ENCODE data around the gene B4GALT1.

The B4GALT1 gene

DNA sequence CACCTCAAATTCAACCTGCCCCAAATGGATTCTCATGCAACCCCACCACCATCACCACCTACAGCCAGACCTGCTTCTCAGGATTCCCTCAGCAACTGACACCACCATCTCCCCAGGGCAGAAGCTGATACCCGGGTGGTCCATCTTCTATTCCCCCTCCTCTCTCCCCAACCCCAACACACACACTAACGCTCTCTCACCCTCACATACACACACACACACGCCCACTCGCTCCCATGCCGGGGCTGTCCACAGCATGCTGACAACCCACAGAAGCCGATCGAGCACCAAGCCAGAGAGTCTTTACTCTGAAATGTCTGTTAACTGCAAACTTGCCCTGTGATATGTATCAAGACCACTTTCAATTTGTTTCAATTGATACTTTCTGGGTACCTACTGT, 28.4 kb downstream of the B4GALT1 start:
- DNase-seq, result no peak

DNA sequence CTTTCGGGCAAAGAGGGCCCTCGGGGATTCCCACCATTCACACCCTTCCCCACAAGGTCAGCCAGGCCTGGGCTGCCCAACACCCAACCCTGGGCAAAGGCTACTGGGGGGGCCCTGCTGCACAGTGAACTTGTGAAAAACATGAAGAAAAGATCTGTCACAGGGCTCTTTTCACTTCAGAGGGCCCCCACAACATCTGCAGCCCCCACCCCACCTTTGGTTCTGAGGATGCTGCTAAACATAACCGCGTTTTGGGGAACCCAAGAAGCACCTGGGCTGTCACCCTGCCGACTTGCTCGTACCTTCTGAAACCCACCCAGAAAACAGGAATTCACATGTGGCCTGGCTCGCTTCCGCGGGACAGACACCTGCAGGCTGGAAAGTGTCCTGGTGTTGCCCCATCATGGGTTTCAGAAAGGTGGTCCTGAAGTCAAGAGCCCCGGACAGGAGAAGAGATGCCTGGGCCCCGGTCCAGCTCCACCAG, 29.3 kb downstream of the B4GALT1 start:
- no peak for DNase-seq

DNA sequence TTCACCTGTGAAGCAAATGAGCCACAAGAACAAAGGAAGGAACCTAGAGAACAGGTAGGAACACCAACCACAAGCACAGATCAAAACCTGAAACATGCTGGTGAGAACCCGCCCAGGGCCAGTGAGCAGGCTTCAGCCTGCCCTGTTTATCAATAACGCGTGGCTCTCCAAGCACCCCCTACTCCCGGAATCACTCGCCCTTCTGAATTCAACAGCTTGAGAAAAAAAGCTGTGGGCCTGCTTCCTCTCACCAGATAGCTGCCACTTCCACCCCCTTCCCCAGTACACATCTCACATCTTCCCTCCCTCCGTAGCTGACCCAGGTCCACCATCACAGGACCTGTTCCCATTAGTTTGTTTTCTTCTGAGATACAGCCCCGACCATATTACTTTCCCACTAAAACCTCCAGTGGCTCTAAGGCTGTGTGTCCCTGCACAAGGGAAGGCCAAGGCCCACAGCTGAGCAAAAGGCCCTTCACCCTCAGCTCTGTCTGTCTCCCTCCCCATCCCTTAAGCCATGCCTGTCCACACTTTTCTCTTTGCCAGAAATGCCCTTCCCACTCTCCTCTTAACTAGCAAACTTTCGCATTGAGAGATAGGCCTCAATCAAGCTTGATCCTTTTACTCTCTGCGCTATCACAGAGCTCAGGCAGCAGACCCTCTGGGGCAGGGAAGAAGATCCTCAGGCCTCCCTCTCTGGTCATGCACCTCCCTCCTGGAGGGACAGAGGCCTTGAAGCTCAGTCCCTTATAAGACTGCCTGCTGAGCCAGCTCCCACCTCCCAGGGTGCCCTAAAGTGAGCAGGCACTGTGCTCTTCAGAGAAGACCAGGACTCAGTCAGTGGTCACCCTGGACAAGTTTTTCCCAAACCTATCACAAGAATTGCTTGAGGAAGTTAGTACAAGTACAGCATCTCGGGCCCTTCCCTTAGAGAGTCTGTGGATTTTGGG, 30.1 kb downstream of the B4GALT1 start:
- DNase-seq, result no peak

DNA sequence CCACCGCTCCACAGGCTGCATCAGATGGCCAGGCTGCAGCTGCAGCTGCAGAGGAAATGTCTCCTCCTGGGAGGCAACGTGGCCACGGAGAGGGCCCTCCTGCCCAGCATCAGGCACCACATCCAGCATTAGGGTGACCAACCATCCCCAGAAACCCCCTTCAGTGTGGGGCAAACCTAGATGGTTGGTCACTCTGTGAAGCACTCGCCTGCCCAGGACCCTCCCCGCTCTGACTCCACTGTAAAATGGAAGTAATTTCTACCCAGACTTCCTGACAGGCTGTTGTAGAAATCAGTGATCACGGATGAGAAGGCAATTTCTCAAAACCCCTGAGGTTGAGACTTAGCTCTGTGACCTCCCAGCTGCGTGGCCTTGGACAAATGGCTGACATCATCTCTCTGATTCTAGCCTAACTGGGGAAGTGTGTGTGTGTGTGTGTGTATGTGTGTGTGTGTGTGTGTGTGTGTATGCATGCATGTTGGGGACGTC, 31.6 kb downstream of the B4GALT1 start:
- DNase-seq, result no peak

DNA sequence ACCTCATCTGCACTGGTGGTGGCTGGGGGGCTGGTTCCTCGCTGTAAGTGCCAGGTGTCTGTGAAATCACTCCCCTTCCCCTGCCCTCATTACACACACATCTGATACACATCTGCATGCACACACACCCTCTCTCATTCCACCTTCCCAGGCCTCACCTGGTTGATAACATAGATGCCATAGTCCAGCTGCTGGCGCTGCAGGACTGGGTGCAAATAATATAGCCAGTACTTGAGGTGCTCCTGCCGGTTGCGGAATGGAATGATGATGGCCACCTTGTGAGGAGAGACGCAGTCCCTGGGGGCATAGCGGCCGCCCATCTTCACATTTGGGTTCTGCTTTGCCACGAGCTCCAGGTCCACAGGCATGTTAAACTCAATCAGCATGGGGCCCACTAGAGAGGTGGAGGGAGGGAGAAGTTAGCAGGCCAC, 32.1 kb downstream of the B4GALT1 start:
- DNase-seq, result no peak

DNA sequence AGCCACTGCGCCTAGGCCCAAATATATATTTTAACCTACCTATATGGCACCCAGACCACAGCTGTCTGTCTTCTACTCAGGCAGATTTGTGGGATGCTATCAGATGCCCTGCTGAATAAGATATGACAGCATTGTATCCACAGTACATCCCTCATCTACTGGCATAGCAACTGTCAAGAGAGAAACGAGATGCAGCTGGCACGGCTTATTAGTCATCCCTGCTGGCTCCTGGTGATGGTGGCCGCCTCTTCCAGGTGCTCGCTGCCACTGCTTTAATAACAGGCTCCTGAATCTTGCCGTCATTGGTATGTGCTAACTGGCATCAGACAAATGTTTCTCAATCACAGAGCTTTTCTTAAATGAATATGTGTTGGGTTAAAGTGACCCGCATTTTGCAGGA, 34.0 kb downstream of the B4GALT1 start:
- no peak for DNase-seq

DNA sequence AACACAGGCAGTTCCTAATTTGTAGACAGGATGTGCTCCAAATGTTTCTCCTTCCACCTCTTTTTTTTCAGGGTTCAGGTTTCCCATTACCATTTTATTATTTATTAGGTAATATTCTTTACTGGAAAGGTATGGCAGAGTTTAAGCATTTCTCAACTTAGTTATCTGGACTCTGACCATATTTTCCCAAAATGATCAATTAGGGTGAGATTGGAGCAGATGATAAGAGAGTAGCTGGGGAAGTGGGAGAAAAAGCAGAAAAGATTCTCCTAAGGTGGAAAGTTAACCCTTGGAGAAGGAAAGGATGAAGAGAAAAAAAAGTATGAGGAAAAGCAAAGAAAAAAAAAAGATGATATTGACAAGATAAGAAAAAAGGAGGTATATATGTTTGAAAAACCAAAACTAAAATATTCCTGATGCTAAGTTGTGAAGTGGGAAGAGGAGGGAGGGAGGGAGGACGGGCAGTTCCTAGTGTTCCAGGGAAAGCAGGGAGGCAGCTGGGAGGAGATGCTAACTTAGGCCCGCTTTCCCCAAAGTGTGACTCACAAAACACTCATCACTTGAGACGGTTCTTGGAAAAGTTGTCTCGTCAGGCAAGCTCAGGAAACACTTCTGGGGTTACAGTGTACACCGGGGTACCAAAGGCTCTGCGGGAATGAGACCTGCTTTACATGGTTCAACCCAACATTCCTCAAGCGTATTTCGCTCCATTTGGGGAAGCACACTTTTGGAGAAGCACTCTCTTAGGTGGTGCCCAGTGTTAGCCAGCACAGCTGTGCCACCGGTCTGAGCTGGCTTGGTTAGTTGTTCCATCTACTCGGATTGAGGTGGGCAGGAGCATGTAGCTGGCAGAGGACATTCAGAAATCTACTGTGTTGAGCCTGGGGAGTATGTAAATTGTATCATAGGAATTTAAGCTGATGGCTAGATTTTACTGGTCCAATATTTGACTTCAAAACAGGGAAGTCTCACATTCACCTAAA, 35.1 kb downstream of the B4GALT1 start:
- DNase-seq, result no peak

DNA sequence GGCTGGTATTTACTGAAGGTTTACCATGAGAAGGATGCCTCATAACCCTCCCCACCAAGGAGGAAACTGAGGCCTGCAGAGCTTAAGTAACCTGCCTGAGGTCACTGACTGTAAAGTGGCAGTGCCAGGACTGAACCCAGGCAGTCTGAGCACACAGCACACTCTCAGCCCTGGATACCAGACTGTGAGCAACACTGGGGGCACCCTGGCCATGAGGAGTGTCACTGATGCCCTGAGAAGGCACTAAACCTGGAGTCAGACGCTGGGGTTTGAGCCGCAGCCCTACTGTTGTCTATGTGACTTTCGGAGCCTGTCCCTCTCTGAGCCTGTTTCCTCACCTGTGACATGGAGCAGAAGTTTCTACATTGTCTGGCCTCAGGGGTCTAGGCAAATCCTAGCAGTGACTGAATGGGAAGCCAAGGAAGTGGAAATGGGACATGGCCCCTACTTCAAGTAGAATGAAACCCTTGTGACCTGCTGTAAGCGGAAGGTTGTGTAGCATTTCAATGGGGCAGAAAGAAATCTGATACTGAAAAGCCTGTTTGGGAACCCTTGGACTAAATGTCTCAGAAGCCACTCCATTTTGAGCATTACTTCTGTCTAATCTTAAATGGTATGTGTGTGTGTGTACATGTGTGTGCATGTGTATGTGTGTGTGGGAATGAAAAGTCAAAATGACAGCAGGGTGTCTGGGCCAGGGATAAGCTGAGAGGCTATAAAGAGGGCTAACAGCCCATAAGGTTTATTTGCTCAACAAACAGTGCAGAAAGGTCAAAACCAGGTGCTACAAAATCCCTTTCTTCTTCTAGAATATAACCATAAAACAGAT, 36.0 kb downstream of the B4GALT1 start:
- no peak for DNase-seq

DNA sequence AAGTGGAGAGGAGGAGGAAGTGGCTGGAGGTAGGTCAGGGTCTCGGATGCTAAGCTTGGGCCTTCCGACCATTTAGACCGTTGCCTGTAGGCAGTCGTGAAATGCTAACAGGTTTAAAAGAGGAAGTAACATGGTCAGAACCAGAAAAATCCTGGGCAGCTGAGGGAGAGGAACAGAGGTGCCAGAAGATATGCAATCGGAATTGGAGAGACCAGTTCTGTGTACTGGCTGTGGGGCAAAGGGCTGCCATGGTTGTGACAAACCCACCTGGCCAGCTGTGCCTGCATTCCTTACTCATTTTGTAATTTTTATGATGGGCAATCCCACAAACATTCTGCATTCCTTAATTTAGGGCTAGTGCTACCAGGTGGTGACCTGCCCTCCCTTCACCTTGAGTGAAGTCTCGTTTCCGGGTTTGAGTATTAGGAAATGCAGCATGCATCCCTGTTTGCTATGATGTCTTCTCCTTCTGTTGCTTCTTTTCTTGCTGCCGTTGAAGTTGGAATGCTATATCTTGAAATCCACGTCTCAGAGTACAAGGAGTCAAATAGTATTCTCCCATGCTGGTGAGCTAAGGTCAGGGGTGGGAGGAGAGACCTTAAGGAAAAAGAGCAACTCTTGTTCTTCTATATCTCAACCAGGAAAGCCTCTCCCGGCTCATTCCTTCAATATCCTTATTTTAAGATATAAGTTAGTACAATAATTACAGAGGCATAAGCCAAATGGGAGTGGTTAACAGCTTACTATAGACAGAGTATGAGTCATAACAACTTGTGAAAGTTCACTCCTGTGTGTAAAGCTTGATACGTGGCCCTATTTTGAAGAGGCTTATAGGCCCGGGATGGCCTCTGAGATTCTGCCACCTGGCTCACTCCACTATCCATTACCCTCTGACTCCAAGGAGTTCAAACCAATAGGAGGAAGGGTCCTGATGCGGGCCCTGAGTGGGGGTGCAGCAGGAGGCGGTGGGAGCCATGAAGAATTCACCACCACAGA, 37.0 kb downstream of the B4GALT1 start:
- no peak for DNase-seq

DNA sequence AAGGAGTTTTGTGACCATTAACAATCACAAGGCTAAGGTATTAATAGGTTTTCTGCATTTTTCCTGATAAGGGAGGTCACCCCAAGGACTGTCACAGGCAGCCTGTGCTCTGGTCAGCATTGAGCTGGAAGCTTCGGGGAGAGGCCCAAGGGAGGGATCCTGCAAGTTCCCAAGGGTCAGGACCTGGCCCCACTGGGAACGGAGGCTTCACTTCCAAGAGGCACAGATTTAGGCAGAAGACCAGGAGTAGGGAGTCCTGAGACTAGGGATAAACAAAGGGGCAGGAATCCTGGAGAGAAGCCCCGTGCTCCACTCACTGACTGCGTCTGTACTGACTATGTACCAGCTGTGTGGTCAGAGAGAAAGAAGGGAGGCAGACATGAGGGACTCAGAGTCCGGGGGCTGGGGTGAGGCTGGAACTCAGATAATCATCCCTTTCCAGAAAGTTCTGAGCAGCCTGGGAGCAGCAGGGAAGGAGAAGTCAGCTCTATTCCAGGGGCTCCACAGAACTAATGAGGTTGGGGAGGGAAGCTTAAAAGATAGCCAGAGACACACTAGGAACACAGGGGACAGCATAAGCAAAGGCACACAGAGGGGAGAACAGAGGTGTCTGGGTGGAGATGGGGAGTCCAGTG, 37.8 kb downstream of the B4GALT1 start:
- no peak for DNase-seq

DNA sequence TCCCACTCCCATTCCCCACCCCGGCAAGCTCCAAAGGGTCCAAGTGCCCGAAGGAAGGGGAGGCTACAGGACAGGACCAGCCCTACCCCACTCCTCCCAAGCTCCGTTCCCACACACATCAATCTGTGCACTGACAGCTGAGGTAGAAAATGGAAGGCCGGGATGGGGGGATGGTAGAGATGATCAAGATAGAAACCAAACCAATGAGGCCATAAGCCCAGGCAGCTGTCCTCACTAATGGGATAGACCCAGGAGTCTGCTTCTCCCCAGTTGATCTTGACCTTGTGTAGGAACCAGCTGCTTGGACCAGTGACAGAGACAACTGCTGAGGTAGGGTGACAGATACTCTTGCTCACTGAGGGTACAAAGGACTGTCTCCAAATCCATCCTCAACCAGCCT, 38.6 kb downstream of the B4GALT1 start:
- no peak for DNase-seq

DNA sequence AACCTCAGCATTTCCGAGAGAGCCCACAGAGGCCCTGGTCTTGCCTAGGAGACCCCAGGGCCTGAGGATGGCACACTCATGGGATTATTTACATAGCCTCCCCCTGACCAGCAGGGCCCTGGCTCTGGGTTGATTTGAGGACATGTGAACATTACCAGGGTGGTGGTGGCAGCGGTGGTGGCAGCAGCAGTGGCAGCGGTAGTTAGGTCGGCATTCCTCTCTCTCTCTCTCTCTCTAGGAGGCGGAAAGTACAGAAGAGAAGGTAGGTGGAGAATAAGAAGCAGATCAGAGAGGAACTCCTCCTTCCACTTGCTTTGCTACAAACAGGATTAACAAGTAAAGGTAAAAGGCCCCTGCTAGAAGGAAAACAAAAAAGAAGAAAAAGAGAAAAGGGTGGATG, 39.3 kb downstream of the B4GALT1 start:
- DNase-seq, result no peak

DNA sequence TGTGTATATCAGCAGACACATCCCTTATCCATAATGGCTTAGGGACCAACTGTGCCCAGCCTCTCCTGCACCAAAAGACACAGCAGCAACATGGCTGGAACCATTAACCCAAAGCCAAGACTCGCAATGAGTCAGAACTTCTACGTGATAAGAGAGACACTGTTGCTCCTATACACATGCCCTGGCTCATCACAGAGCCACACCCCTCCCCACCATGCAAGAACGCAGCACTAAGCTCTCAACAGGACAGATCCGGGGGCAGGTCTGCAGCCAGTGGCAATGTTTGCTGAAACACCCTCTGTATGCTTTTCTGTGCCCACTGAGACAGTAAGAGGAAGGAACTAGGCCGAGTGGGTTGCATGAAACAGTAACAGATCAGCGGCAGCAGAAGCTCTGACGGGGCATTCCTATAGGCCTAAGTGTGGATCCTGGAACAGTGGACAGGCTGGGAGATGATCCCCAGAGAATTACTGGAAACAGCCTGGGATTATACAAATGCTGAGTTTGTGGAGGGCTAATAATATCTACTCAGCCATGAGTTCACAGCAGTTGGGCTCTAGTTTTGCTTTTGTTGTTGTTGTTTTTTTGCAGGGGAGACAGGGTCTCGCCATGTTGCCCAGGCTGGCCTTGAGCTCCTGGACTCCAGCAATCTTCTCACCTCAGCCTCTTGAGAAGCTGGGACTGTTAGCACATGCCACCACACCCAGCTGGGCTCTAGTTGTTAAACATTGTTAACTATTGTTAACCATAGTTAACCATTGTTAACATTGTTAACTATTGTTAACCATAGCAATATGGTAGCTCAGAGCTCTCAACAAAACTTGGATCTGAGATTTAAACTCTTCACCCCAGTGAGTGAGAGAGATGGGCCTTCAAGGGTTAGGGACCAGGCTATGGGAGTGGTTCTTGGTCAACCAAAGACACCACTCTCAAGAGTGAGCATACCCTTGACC, 41.0 kb downstream of the B4GALT1 start:
- DNase-seq, result no peak

DNA sequence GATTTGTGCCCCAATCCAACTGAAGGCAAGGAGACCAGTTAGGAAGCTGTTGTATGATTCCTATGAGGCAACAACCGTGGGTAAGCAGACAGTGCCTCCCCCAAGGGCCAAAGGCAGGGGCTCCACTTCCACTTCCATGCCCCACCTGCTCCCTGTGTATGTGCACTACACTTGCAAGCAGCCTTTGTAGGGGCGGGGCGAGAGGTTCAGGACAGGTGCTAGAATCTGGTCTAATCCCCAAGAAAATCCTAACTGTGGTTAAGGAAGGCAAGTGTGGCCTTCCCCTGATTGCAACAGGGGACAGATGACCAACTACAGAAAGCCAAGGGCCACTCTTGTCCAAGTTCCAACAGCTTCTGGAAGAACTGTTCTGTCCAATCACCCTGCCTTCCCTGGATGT, 41.7 kb downstream of the B4GALT1 start:
- DNase-seq, result no peak

DNA sequence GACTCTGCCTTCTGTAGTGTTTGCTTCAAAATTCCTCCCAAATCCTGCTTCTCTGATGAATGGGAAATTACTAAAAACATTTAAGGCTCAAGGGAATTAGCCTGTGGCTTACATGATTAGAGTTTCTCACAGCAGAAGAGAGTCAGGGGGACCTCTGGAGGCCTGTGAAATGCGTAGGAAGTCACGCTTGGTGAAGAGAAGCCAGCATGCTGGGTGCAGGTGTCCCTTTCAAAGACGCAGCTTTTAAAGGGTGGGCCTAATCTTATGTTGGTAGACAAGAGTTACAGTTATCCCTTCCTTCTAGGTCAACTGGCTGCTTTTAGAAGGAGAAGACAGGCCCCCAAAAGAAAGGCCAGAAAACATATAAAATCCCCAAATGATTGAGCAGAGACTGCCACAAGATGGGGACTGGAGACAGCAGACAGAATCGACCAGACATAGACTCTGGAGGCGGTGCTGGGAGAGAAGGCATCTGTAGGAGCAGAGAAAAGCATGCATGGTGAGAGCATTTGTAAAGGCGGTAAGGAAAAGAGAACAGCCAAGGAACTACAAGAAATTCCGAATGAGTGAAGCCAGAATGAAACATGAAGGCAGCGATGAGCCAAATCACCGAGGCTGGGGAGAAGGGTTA, 42.3 kb downstream of the B4GALT1 start:
- DNase-seq, result no peak

DNA sequence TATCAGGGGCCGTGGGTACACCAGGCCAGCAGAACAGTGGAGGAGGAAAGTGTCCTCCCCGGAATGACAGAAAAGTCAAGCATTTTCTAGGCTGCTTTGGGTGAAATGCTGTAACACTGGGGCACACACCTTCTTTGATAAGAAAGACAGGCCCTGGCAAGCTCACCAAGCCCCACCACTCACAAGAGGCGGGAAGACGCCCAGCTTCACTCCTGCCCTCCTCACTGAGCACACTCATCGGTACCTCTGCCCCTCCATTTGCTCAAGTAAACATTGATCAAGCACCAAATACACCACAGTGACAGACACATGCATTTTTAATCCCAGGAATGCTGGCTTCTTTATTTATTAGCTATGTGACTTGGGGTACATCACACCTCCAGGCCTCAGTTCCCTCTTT, 43.1 kb downstream of the B4GALT1 start:
- DNase-seq, result no peak

DNA sequence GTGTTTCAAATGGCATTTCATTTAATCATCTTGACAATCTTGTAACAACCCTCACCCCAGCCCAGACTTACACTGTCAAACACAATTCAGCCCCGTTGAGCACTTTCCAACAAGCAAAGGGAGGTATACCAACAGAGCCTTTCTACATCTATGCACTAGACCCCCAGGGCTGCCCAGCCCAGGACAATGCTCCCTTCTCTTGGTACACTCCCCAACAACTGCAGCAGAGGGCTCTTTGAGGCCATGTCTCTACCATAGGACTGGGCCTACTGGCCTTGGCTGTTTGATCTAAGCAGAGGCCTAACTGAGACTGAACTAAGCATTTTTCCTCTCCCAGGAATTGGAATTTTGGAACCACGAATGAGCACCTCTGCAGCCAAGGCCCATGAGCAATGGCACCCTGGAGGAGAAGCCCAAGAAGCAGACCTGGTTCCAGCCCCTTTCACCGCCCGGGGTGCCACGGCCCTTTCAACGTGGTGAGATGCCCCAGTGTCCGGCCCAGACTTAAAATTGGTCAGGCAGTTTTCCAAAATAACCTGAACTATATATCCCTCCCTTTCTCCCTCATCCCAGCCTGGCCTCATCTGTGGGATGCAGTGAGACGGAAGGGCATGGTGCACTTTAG, 43.6 kb downstream of the B4GALT1 start:
- DNase-seq, result no peak

DNA sequence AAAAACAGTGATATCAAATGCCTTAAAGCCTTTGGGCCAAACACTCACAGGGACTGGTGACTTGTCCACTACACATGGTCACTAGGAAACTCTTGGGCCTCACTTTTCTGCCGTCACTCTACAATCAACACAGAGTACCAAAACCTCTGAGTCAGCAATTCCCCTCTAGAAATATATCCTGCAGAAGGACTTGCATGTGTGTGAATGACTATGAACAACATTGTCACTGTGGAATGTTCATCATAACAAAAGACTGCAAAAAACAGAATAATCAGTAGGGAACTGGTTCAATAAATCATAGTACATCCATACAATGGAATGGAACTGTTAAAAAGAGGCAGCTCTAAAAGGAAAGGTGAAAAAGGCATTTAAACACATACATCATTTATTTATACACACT, 46.5 kb downstream of the B4GALT1 start:
- DNase-seq, result no peak
